Measurements from ENCODE around the gene CABP4.

CABP4 gene

GRCh38 chr11:67455054-67455453, at the start of gene CABP4:
Gene CABP4 (plus strand): TSS chr11:67455354. CDS start chr11:67455424, 70 bp downstream.
- no peak for DNase-seq (ENCODE audit: low spot score)

DNA sequence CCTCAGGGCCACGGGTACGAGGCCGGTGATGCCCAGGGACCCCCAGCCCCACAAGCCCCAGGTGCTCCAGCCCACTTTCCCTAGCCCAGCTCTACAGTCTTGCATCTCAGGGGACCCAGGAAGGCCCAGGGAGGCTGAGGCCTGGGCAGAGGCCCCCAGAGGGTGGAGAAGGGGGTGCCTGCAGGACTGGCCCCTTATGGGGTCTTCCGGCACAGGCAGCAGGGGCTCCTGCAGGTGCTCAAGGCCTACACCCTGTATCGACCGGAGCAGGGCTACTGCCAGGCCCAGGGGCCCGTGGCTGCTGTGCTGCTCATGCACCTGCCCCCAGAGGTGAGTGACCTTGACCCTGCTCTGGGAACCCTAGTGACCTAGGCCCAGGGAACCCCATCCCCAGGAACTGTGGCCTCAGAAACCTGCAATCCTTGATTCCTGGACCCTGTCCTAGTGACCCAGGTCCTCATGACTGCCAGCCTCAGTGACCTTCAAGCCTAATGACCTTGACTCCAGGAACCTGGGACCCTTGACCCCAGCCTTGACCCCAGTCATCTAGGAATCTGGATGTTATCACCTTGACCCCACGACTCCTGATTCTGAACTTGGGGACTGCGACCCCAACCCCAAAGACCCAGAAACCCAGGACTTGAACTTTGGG, 49.3 kb upstream of the CABP4 start:
- no peak for DNase-seq (ENCODE audit: low spot score)

DNA sequence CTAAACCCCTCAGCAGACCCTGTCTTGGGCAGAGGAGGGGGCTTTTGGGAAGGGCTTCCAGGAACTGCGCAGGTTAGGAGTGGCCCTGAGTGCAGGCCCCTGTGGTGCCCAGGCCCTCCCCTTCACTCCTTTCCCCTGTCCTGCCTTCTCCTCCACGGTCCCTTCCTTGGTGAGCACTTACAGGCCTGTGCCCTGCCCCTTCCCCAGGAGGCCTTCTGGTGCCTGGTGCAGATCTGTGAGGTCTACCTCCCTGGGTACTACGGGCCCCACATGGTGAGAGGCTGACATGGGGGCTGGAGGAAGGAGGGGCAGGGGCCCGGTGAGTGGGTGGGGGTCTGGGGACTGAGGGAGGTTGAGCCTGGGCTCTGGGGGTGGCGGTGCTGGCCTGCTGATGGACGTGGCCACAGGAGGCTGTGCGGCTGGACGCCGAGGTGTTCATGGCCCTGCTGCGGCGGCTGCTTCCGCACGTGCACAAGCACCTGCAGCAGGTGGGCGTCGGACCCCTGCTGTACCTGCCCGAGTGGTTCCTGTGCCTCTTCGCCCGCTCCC, 48.7 kb upstream of the CABP4 start:
- no peak for DNase-seq (ENCODE audit: low spot score)

GRCh38 chr11:67406969-67407687, 48.0 kb upstream of the CABP4 start:
- no peak for DNase-seq (ENCODE audit: low spot score)

GRCh38 chr11:67407688-67408163, 47.4 kb upstream of the CABP4 start:
- DNase-seq (ENCODE audit: low spot score) = no peak

- no peak for DNase-seq (ENCODE audit: low spot score)
These were observed 46.5 kb upstream of the CABP4 start for GRCh38 chr11:67408437-67409200.

GRCh38 chr11:67409261-67409666, 45.9 kb upstream of the CABP4 start:
- no peak for DNase-seq (ENCODE audit: low spot score)

GRCh38 chr11:67409781-67410368, 45.3 kb upstream of the CABP4 start:
- no peak for DNase-seq (ENCODE audit: low spot score)

DNA sequence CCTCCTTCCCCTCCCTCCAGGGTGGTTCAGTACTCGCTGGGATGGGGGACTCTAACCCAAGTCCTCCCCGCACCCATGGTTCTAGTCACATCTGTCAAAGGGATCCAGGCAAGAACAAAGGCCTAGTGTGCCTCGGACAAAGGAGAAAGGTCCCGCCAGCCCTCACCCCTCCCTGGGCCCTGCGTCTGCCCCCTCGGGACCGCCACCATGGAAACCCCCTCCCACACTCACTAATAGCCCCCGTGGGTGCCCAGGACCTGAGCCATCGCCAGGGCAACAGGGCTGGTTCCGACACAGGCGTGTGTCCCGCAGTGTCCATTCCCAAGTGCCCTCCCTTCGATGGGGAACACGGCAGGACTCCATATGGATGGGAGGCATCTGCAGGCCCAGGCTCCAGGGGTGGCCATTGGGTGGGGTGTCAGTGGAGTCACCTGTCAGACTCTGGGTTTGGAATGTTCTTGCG, 44.8 kb upstream of the CABP4 start:
- no peak for DNase-seq (ENCODE audit: low spot score)

- no peak for DNase-seq (ENCODE audit: low spot score)
These were observed 44.0 kb upstream of the CABP4 start for GRCh38 chr11:67410984-67411784.

DNA sequence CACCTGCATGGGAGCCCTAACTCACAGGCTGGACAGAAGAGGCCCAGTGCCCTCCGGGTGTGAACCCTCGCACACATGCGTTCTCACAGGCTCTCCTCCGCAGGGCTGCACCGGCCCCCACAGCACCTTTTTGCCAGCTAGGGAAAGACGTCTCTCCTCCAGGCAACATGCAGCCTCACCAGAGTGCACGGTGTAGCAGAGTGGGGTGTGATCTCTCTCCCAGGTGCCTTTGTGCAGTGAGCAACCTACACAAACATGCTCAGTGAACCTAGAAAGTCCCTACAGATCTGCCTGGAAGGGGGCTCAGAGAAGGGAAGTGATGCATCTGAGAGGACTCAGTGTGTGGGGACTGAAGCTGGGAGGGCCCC, 43.4 kb upstream of the CABP4 start:
- DNase-seq (ENCODE audit: low spot score) = no peak

- no peak for DNase-seq (ENCODE audit: low spot score)
These were observed 42.5 kb upstream of the CABP4 start for GRCh38 chr11:67412495-67413179.

GRCh38 chr11:67413266-67413849, 41.8 kb upstream of the CABP4 start:
- no peak for DNase-seq (ENCODE audit: low spot score)

GRCh38 chr11:67415501-67416304, 39.5 kb upstream of the CABP4 start, which contains the start of gene CARNS1:
Gene CARNS1 (plus strand): TSS chr11:67415678. CDS start chr11:67416200, 522 bp downstream.
- DNase-seq (ENCODE audit: low spot score) = no peak

DNA sequence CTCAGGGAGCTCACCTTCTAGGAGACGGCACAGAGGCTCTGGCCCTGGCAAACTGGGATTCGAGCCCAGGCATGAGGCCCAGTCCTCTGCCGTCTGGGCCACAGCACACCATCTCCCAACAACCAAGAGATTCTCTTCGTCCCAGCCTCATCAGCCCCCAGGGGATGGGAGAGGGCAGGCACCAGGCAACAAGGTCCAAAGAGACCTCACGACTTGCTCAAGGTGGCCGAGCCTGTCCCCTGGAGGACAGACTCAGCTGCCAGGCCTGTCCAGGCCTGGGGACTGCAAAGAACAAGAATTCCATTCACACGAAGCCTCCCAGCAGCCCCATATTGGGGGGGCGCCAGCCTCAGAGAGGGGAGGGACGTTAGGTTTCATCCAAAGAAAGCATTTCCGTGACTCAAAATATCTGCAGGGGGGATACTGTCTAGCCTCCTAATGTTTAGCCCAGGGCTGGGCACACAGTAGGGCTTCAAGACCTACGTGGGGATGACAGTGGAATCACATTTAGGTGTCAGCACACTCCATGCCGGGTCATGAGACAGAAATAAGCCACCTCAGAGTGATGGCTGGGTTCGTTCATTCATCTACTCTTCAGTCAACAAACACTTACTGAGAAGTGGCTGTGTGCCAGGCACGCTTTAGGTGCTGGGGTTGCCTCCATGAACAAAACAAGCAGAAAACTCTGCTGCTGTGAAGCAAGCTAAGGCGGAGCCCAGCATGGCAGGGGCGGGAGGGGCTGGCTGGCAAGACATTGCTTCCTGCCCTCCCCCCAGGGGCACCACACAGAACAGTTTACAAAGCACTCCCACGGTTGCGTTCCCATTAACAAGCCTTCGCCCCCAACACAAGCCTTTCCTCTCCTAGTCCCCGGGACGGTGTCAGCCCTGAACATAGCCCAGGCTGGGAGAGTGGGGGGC, 38.5 kb upstream of the CABP4 start:
- DNase-seq (ENCODE audit: low spot score) = no peak

DNA sequence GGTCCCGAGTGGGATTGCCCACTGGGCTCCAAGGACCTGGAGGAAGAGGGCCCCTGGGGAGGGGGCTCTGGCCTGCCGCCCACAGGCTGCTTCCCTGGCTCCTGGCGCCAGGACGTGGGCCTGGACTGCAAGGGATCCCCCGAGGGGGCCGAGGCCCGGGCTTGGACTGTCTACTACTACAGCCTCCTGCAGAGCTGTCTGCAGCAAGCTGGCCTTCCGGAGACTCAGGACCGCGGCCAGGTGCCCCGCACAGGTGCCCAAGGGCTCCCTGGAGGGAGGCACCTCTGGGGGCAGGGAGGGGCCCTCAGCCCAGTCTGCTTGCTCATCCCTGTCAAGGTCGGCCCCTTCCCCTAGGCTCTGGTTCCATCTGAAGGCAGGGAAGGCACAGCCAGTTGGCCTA, 37.7 kb upstream of the CABP4 start:
- DNase-seq (ENCODE audit: low spot score) = no peak

DNA sequence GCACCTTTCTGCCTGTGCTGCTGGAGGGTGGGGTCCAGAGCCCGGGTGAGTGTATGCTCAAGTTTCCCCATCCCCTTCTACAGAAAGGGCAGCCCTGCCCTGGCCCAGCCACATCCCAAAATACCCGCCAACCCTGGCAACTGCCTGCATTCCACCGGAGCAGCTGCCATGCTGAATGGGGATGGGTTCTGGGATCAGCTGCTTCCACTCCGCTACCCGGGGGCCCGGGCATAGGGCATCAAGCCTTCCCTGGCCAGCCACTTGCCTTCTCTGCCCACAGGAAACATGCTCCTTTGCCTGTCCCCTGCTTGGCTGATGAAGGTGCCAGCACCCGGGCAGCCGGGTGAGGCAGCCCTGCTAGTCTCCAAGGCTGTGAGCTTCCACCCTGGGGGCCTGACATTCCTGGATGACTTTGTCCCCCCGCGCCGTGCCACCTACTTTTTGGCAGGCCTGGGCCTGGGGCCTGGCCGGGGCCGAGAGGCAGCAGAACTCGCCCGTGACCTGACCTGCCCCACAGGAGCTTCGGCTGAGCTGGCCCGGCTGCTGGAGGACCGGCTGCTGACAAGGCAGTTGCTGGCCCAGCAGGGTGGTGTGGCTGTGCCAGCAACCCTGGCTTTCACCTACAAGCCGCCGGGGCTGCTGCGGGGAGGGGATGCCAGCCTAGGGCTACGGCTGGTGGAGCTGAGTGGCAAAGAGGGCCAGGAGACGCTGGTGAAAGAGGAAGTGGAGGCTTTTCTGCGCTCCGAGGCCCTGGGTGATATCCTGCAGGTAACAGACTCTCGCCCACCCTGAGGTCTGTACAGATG, 36.5 kb upstream of the CABP4 start:
- no peak for DNase-seq (ENCODE audit: low spot score)

Data from GM03348 (cell line).